Activated CD4-positive, alpha-beta T cell treated with anti-CD3 and anti-CD28 coated beads, Interleukin-10, Interleukin-2, amounts not matched to agents 100 ng/mL and 50 ng/mL, durations not matched to agents 16 hours and 8 hours (primary cell): ENCODE data around the gene MYADM.

ENCODE experiments used
- DNase-seq: peaks from one replicate; pipeline ENCODE4 v3.0.0-alpha.2; 2020

MYADM gene

DNA sequence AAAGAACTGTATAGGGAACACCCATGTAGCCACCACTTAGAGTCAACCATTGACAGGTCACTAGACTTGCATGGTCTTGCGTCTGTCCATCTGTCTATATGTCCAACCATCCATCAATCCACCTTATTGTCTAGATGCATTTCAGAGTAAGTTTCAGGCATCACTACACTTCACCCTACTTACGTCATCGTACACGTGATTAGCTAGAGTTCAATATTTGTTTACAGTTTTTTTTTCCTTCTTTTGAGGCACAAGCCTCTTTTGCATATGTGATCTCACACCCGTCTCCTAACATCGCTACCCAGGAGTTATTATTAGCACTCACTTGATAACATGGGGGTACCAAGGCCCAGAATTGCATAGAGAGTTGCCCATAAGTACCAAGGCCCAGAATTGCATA, 48.3 kb downstream of the MYADM start:
- no peak for DNase-seq

DNA sequence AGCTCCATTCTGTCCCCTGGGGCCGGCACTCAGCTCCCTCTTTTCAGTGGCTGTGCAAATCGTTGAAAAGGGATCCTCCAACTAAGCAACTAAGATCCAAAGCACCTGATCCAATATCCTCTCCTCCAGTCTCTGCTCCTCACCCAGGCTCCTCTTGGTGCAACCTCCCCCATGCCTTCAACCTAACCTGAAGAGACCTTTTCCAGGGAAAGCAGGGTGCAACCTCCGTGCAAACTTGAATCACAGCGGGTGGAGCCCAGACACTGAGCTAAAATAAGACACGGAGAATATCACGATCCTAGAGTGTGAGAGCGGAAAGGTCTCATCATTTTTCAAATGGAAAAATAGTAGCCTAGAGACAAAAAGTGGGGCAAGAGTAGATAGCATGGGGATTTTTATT, 49.7 kb downstream of the MYADM start:
- no peak for DNase-seq
